BJ (cell line): Measurements from ENCODE around the gene CAPN15. TPM values are rescaled to one million over a fixed set of nuclear protein-coding genes. Genes with fewer than 3 reads are reported as not detected.

ENCODE experiments used
- CTCF ChIA-PET: fragments of 350-600 bp; formaldehyde crosslinking; extraction: SDS; loops from one replicate; lab custom pipeline; 2021; ENCODE audit warnings: antibody characterized with exemption, inconsistent platforms; lab: Yijun Ruan, JAX
- POLR2A ChIA-PET: fragments of 300-600 bp; sonication (Branson Sonifier 250); formaldehyde crosslinking; extraction: SDS; loops from one replicate; lab custom pipeline; 2021; ENCODE audit warnings: antibody characterized with exemption; lab: Charles Lee
- DNase-seq: peaks from one replicate; pipeline ENCODE4 v3.0.0-alpha.2; 2011; ENCODE audit warnings: low read depth
- H3K27me3 ChIP-seq: 2 replicates; pipeline ENCODE4 v1.6.0; 2011; ENCODE audit warnings: low read length; ENCODE audit not compliant: control insufficient read depth, insufficient read depth
- H3K36me3 ChIP-seq: 2 replicates; pipeline ENCODE4 v1.5.1; 2011; ENCODE audit warnings: low read length; ENCODE audit not compliant: control insufficient read depth, insufficient read depth
- H3K4me3 ChIP-seq: 2 replicates; pipeline ENCODE4 v1.5.1; 2011; ENCODE audit warnings: low read depth, mild to moderate bottlenecking, control low read depth, low read length
- polyA plus RNA-seq: library from polyadenylated mRNA; depleted of rRNA; stranded (reverse); fragments of >200 nt; gene quantifications from 2 replicates; pipeline ENCODE4 v1.2.3, GENCODE V29; 2011
- TF ChIP-seq, protein P1 (sequence below): IDR thresholded peaks from 2 replicates; pipeline ENCODE4 v1.5.1; 2011; ENCODE audit warnings: low read depth, mild to moderate bottlenecking, control low read depth, inconsistent platforms, low read length, moderate library complexity; ENCODE audit not compliant: insufficient read depth

The CAPN15 gene
- polyA plus RNA-seq, 1 experiment, result 12.9 TPM

DNA sequence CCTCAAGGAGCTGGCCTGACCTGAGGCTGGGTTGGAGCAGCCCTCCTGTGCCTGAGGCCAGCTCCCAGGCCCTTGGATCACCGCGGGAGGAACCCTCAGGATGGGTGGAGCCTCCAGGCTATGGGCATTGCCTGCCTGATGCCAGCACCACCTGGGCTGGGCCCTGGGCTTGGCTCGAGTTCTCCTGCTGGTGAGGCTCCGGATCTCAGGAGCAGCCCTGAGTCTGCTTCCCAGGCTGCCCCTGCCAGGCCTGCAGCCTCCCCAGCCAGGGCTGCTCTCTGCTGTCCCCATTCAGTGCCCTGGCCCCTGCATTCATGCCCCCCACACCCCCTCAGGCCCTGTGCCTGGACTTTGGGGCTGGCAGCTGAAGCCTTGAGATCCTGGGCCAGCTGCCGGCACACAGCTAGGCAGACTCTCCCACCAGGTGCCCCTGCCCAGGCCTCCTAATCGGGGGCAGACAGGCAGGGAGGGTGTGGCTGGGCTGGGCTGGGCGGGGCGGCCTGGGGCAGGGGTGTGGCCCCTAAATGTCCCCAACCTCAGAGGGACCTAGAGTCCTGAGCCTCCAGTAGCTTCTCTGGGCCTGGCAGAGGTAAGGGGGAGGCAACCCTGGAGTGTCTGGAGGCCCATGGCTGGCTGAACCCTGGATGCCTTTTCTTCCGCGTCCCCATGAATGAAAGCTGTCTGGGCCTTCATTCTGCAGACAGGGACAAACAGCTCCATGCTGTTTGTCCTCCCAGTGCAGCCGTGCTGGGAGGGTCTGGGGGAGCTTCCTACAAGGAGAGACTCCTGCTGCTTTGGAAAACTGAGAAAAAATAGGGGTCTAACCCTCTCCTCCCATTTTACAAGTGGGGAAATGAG is 41.1 kb downstream of the CAPN15 start:
- ChIA-PET POLR2A (no interaction called here), CTCF (interaction anchor here (0.9 to 1.0 kb wide), 2 partner anchors 13 kb away, joined by 3 read pairs; no protein-coding TSS in a partner anchor)
- Histone ChIP-seq H3K4me3 (no peak overlapping the region; the same call in 1 of the 2 replicates), H3K36me3 (peaks cover 2% of the 10 kb centered on the region), H3K27me3 (no peaks in the 10 kb centered on the region)
- TF ChIP-seq, protein P1, sequence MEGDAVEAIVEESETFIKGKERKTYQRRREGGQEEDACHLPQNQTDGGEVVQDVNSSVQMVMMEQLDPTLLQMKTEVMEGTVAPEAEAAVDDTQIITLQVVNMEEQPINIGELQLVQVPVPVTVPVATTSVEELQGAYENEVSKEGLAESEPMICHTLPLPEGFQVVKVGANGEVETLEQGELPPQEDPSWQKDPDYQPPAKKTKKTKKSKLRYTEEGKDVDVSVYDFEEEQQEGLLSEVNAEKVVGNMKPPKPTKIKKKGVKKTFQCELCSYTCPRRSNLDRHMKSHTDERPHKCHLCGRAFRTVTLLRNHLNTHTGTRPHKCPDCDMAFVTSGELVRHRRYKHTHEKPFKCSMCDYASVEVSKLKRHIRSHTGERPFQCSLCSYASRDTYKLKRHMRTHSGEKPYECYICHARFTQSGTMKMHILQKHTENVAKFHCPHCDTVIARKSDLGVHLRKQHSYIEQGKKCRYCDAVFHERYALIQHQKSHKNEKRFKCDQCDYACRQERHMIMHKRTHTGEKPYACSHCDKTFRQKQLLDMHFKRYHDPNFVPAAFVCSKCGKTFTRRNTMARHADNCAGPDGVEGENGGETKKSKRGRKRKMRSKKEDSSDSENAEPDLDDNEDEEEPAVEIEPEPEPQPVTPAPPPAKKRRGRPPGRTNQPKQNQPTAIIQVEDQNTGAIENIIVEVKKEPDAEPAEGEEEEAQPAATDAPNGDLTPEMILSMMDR, result no peak
- DNase-seq, result no peak

DNA sequence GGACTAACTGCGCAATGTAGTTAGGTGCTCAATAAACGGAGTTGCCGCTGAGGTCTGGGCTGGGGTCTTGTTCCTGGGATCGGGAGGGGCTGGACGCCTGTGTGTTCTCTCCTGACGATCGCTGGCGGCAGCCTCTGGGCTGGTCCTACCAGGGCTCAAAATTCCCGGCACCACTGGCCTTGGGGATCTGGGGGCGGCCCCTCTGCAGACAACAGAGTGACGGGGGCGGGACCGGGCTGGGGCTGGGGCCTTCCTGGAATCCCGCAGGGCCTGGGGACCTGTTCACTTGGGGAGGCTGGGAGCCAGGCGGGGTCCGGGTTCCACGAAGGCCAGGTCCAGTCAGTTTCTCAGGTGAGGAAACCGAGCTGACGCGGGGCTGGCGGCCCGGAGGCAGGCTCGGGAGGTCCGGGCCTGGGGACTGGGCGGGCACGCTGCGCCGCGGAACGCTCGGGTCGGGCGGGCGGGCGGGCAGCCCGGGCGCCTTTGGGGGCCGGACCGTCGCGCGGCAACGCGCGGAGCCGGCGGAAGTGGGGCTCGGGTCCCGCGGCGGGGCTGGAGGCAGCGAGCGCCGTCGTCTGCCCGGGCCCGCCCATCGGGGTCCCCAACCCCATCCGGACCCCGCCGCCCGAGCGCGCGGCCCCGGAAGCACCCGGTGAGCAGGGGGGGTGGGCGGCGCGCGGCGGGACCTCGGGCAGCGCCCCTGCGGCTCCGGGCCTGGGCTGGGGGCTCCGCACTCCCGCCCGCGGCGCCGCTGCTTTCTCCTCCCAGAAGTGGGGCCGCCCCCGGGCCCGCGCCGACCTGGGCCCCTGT is 42.1 kb downstream of the CAPN15 start, which contains the start of gene PIGQ:
Gene PIGQ, plus strand, starts transcription at position 524 of the 810 bp plus-strand sequence. CDS start 4,107 bp downstream, outside the sequence.
- TF ChIP-seq, protein P1, result no peak
- no peak for DNase-seq
- POLR2A ChIA-PET, result interaction anchor here (0.5 kb wide), 1 partner anchor 217 kb away, joined by 5 read pairs; the partner anchor contains the start of gene AXIN1
- H3K4me3 ChIP-seq, result peak within 1 kb of the TSS; percentile 81
- H3K36me3 ChIP-seq, result peaks cover 8% of the 10 kb centered on the region
- no peaks in the 10 kb centered on the region for H3K27me3 ChIP-seq
- CTCF ChIA-PET, result interaction anchor here (0.9 kb wide), 1 partner anchor 14 kb away, joined by 3 read pairs; no protein-coding TSS in a partner anchor

DNA sequence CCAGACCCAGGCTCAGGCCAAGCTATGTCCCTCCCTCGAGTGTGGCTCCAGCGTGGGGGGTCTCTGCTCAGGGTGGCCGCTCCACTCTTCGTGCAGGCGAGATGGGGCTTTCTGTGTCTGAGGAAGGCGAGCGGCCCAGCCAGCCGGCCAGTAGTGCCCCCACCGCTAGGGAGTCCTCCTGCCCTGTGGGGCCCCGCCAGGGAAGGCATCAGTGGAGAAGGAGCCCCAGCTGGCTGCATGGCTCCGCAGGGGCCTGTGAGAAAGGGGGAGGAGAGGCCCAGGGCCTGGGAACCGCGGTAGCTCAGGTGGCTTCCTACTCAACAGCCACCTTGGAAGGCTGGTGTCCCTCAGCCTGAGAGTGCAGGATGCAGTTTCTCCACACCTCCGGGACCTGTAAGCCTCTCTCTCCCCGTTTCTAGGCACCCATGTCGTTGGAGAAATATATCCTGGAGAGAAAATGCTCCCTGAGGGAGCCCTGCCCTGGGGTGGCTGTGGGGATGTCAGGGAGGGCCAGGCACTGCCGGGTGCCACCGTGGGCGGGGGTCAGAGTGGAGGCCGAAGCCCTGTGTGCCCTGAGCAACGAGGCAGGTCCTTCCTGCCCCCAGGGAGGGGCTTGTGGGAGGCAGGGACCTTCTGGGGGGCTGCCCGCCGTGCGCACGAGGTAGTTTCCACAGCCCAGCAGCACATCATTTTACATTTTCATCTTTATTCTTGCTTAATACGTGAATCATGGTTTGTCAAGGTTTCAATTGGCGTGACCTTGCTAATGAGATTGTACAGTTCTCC is 45.5 kb downstream of the CAPN15 start:
- no peaks in the 10 kb centered on the region for H3K27me3 ChIP-seq
- POLR2A ChIA-PET, result no interaction called here
- peaks cover 20% of the 10 kb centered on the region for H3K36me3 ChIP-seq
- TF ChIP-seq, protein P1, result no peak
- H3K4me3 ChIP-seq, result no peak overlapping the region
- CTCF ChIA-PET, result no interaction called here
- DNase-seq, result no peak

DNA sequence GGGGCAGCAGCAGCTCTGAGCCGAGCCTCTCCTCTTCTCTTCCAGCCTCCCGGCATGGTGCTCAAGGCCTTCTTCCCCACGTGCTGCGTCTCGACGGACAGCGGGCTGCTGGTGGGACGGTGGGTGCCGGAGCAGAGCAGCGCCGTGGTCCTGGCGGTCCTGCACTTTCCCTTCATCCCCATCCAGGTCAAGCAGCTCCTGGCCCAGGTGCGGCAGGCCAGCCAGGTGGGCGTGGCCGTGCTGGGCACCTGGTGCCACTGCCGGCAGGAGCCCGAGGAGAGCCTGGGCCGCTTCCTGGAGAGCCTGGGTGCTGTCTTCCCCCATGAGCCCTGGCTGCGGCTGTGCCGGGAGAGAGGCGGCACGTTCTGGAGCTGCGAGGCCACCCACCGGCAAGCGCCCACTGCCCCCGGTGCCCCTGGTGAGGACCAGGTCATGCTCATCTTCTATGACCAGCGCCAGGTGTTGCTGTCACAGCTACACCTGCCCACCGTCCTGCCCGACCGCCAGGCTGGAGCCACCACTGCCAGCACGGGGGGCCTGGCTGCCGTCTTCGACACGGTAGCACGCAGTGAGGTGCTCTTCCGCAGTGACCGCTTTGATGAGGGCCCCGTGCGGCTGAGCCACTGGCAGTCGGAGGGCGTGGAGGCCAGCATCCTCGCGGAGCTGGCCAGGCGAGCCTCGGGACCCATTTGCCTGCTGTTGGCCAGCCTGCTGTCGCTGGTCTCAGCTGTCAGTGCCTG is 46.7 kb downstream of the CAPN15 start:
- CTCF ChIA-PET, result no interaction called here
- Histone ChIP-seq H3K4me3 (no peak overlapping the region), H3K27me3 (no peaks in the 10 kb centered on the region), H3K36me3 (peaks cover 20% of the 10 kb centered on the region)
- TF ChIP-seq, protein P1, result no peak
- POLR2A ChIA-PET, result no interaction called here
- no peak for DNase-seq
